ENCODE data around the gene PHC2. TPM values are rescaled to one million over a fixed set of nuclear protein-coding genes. Genes with fewer than 3 reads are reported as not detected.

PHC2 gene
- total RNA-seq, 4 donors from 2014 or later, result 109 to 214 (median 150) TPM

GRCh38 chr1:33319186-33319948 lies 111.5 kb downstream of the PHC2 start:
- no peak for TF ChIP-seq CTCF (IDR thresholded peaks at IDR 0.05)
- ATAC-seq (ENCODE audit: low FRiP score) (no peak), DNase-seq (ENCODE audit: low spot score) (no peak)

- DNase-seq (ENCODE audit: low spot score), result no peak
- ATAC-seq (ENCODE audit: low FRiP score), result no peak
- TF ChIP-seq CTCF (IDR thresholded peaks at IDR 0.05), result no peak
Observed at GRCh38 chr1:33317946-33318345, 112.9 kb downstream of the PHC2 start.

GRCh38 chr1:33317354-33317753 lies 113.5 kb downstream of the PHC2 start:
- TF ChIP-seq CTCF (IDR thresholded peaks at IDR 0.05), result no peak
- DNase-seq (ENCODE audit: low spot score) (no peak), ATAC-seq (ENCODE audit: low FRiP score) (no peak)

- DNase-seq (ENCODE audit: low spot score) (no peak), ATAC-seq (ENCODE audit: low FRiP score) (no peak)
- no peak for TF ChIP-seq CTCF (IDR thresholded peaks at IDR 0.05)
Observed at GRCh38 chr1:33316601-33317000, 114.3 kb downstream of the PHC2 start.

GRCh38 chr1:33314416-33314815 lies 116.5 kb downstream of the PHC2 start:
- ATAC-seq (ENCODE audit: low FRiP score), result no peak
- no peak for DNase-seq (ENCODE audit: low spot score)
- TF ChIP-seq CTCF (IDR thresholded peaks at IDR 0.05), result no peak

GRCh38 chr1:33312413-33312749 lies 118.5 kb downstream of the PHC2 start:
- DNase-seq (ENCODE audit: low spot score) (no peak), ATAC-seq (ENCODE audit: low FRiP score) (peak; percentile 31)

More at GRCh38 chr1:33312413-33312749, 118.5 kb downstream of the PHC2 start:
- TF ChIP-seq CTCF (IDR thresholded peaks at IDR 0.05), result no peak

Data from omental fat pad (tissue), 4 donors.